CD14-positive monocyte (primary cell): ENCODE results near the gene AFDN. TPM values are rescaled to one million over a fixed set of nuclear protein-coding genes. Genes with fewer than 3 reads are reported as not detected.

Experiments
- DNase-seq, 3 donors: peaks; one replicate each; pipeline ENCODE4 v3.0.0-alpha.2; 2011 to 2022
- H2AFZ ChIP-seq: 2 replicates; pipeline ENCODE4 v1.6.0; 2012; ENCODE audit warnings: mild to moderate bottlenecking, low read depth, low read length, inconsistent platforms; ENCODE audit not compliant: insufficient read depth, poor library complexity, severe bottlenecking
- H3K27ac ChIP-seq, 2 donors: 1 replicate in 1 of 2; 2 replicates in 1 of 2; pipeline ENCODE4 v1.5.1; 2012 to 2013; ENCODE audit warnings: low read length in 2 of 2, control low read depth in 1 of 2, inconsistent platforms in 1 of 2, low read depth in 1 of 2, mild to moderate bottlenecking in 1 of 2
- H3K27me3 ChIP-seq, 2 donors: one replicate each; pipeline versions ENCODE4 v1.6.0 to v1.6.1; 2011 to 2013; ENCODE audit warnings: low read length in 2 of 2; ENCODE audit not compliant: control insufficient read depth in 2 of 2, insufficient read depth in 2 of 2
- H3K36me3 ChIP-seq, 2 donors: replicated peaks in 1 of 2; 1 replicate in 1 of 2; 2 replicates in 1 of 2; pipeline versions ENCODE4 v1.5.1 to v1.6.1; 2012 to 2013; ENCODE audit warnings: low read length in 2 of 2, control low read depth in 1 of 2, inconsistent platforms in 1 of 2, mild to moderate bottlenecking in 1 of 2; ENCODE audit not compliant: insufficient read depth in 2 of 2, control insufficient read depth in 1 of 2
- H3K4me1 ChIP-seq, 2 donors: 1 replicate in 1 of 2; 2 replicates in 1 of 2; pipeline versions ENCODE4 v1.5.1 to v1.6.1; 2012 to 2013; ENCODE audit warnings: low read length in 2 of 2, control low read depth in 1 of 2, inconsistent platforms in 1 of 2, mild to moderate bottlenecking in 1 of 2, moderate library complexity in 1 of 2; ENCODE audit not compliant: insufficient read depth in 2 of 2, control insufficient read depth in 1 of 2
- H3K4me2 ChIP-seq: replicated peaks from 2 replicates; pipeline ENCODE3; 2012; ENCODE audit warnings: low read length, moderate library complexity, mild to moderate bottlenecking; ENCODE audit not compliant: poor library complexity, severe bottlenecking; ENCODE audit errors: extremely low read depth
- H3K4me3 ChIP-seq, 3 experiments: fragments of 200-600 bp in 1 of 3; sonication (generic) in 1 of 3; replicated peaks in 1 of 3; 1 replicate in 2 of 3; 2 replicates in 1 of 3; pipeline ENCODE4 v1.5.1; 2011 to 2013; ENCODE audit warnings: low read length in 3 of 3, mild to moderate bottlenecking in 3 of 3, control low read depth in 2 of 3, low read depth in 2 of 3, inconsistent platforms in 1 of 3, moderate library complexity in 1 of 3
- H3K79me2 ChIP-seq: 2 replicates; pipeline ENCODE4 v1.6.0; 2012; ENCODE audit warnings: mild to moderate bottlenecking, control low read depth, inconsistent platforms, low read length, moderate library complexity; ENCODE audit not compliant: insufficient read depth
- H3K9ac ChIP-seq: 2 replicates; pipeline ENCODE4 v1.6.0; 2017; ENCODE audit warnings: low read length, mild to moderate bottlenecking; ENCODE audit not compliant: insufficient read depth, poor library complexity, severe bottlenecking
- H3K9me3 ChIP-seq, 2 donors: replicated peaks in 1 of 2; 1 replicate in 1 of 2; 2 replicates in 1 of 2; pipeline versions ENCODE4 v1.5.1 to v1.6.1; 2012 to 2013; ENCODE audit warnings: low read length in 2 of 2, control low read depth in 1 of 2; ENCODE audit not compliant: control insufficient read depth in 1 of 2, insufficient read depth in 1 of 2
- H4K20me1 ChIP-seq: 2 replicates; pipeline ENCODE4 v1.6.0; 2012; ENCODE audit warnings: mild to moderate bottlenecking, low read length, control low read depth, moderate library complexity; ENCODE audit not compliant: insufficient read depth
- H3K27ac Mint-ChIP-seq, 7 donors: one replicate each; pipeline ENCODE4 v1.8.0; 2020; ENCODE audit warnings: mild to moderate bottlenecking in 7 of 7, mixed read lengths in 7 of 7, moderate library complexity in 6 of 7, inconsistent platforms in 2 of 7
- H3K27me3 Mint-ChIP-seq, 3 donors: one replicate each; pipeline ENCODE4 v1.8.0; 2021 to 2022; ENCODE audit warnings: low read depth in 3 of 3, mild to moderate bottlenecking in 3 of 3, mixed read lengths in 3 of 3, moderate library complexity in 3 of 3, inconsistent platforms in 1 of 3
- H3K36me3 Mint-ChIP-seq, 2 donors: one replicate each; pipeline ENCODE4 v1.8.0; 2020; ENCODE audit warnings: mixed read lengths in 2 of 2, inconsistent platforms in 1 of 2, mild to moderate bottlenecking in 1 of 2
- H3K4me1 Mint-ChIP-seq: one replicate; pipeline ENCODE4 v1.8.0; 2020; ENCODE audit warnings: mild to moderate bottlenecking, mixed read lengths
- H3K4me3 Mint-ChIP-seq, 2 donors: one replicate each; pipeline ENCODE4 v1.8.0; 2020; ENCODE audit warnings: mild to moderate bottlenecking in 2 of 2, mixed read lengths in 2 of 2, moderate library complexity in 1 of 2
- H3K9me3 Mint-ChIP-seq, 7 donors: one replicate each; pipeline ENCODE4 v1.8.0; 2020 to 2022; ENCODE audit warnings: mixed read lengths in 7 of 7, mild to moderate bottlenecking in 6 of 7, moderate library complexity in 6 of 7, inconsistent platforms in 2 of 7
- WGBS: methylation state at CpG from one replicate; pipeline ENCODE4 v1.1.5; 2013; ENCODE audit warnings: missing lambda C conversion rate; ENCODE audit not compliant: insufficient coverage; 5-methylcytosine and 5-hydroxymethylcytosine counted together
- intact Hi-C, 2 donors: fragments of 100-400 bp; cut with micrococcal nuclease; formaldehyde crosslinking; loops; one replicate each; pipeline versions ENCODE4 v1.15.0 to v1.15.1; 2023
- polyA plus RNA-seq, 3 donors: library from polyadenylated mRNA; depleted of rRNA in 1 of 3; unstranded in 2 of 3; stranded (reverse) in 1 of 3; fragments of 300-500 nt in 2 of 3; fragments of >200 nt in 1 of 3; fragmentation: Illumina TruSeq in 2 of 3; gene quantifications; 1 replicate in 2 of 3; 2 replicates in 1 of 3; pipeline ENCODE4 v1.2.3, GENCODE V29; 2012 to 2021
- TF ChIP-seq, protein P1 (sequence below): fragments of 200-600 bp; IDR thresholded peaks from one replicate; pipeline ENCODE4 v1.8.0; 2022; ENCODE audit warnings: antibody characterized with exemption, mild to moderate bottlenecking

Gene AFDN
- polyA plus RNA-seq, 3 donors: 0.03 to 1.5 TPM; not detected in 1

DNA sequence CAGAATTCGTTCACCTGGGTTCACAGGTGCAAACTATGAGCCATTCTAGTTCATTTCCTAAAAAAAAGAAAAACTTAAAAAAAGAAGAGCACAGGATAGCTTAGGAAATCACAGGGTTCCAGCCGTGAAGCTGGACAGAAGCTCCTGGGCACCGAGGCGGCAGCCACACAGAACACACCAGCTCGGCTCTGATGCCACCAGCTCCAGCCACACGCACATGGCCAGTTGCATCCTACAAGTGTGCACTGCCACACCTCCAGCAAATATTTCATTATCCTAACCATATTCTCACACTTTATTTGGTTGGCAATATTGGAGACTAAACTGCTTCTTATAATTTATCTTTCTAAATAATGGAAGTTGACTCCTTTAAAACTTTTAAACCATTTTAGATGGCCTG lies 26.2 kb upstream of the AFDN start:
- Mint-ChIP-seq H3K27ac (no peak overlapping the region), H3K4me3 (no peak overlapping the region), H3K36me3 (no peaks in the 10 kb centered on the region), H3K9me3 (peaks cover 0 to 8% (median 0%) of the 10 kb centered on the region in 7 donors), H3K4me1 (peaks cover 4% of the 10 kb centered on the region), H3K27me3 (peaks cover 53 to 72% (median 57%) of the 10 kb centered on the region in 3 donors)
- intact Hi-C loops: no loop called here
- DNase-seq: no peak
- no peak overlapping the region for H3K4me3 ChIP-seq
- H4K20me1 ChIP-seq: no peaks in the 10 kb centered on the region
- no peak overlapping the region for H2AFZ ChIP-seq
- no peak overlapping the region for H3K27ac ChIP-seq
- H3K27me3 ChIP-seq: peaks cover 8 to 29% of the 10 kb centered on the region in 2 donors
- no peak overlapping the region for H3K4me2 ChIP-seq
- TF ChIP-seq, protein P1, sequence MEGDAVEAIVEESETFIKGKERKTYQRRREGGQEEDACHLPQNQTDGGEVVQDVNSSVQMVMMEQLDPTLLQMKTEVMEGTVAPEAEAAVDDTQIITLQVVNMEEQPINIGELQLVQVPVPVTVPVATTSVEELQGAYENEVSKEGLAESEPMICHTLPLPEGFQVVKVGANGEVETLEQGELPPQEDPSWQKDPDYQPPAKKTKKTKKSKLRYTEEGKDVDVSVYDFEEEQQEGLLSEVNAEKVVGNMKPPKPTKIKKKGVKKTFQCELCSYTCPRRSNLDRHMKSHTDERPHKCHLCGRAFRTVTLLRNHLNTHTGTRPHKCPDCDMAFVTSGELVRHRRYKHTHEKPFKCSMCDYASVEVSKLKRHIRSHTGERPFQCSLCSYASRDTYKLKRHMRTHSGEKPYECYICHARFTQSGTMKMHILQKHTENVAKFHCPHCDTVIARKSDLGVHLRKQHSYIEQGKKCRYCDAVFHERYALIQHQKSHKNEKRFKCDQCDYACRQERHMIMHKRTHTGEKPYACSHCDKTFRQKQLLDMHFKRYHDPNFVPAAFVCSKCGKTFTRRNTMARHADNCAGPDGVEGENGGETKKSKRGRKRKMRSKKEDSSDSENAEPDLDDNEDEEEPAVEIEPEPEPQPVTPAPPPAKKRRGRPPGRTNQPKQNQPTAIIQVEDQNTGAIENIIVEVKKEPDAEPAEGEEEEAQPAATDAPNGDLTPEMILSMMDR: no peak
- peaks cover 0 to 7% of the 10 kb centered on the region in 2 donors for H3K9me3 ChIP-seq
- H3K4me1 ChIP-seq: no peaks in the 10 kb centered on the region
- WGBS: 98% methylated on average over 5 of the region's 6 CpGs
- H3K9ac ChIP-seq: no peak overlapping the region
- no peaks in the 10 kb centered on the region for H3K79me2 ChIP-seq
- no peaks in the 10 kb centered on the region for H3K36me3 ChIP-seq

DNA sequence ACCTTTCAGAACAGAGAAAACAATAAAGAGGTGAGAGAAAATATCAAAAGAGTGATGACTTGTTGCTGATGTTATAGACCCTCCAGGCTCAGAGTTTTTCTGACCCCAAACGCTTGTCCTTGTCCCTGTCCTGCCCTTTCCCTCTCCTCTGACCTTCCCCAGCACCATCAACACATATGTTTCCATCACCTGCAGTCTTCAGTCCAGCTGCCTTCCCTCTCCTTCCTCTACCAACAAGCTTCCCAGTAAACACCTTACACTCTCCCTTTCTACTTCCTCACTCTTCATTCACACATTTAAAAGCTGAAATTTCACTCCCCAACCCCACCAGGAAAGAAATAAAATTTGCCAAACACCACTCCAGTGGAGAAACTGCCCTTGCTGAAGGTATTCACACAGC lies 25.4 kb upstream of the AFDN start:
- 64% methylated on average over 1 of the region's 1 CpG for WGBS
- Histone ChIP-seq H3K36me3 (no peaks in the 10 kb centered on the region), H3K79me2 (no peaks in the 10 kb centered on the region), H3K4me2 (no peak overlapping the region), H3K4me1 (no peaks in the 10 kb centered on the region), H3K9me3 (no peaks in the 10 kb centered on the region), H3K27me3 (peaks cover 5 to 24% of the 10 kb centered on the region in 2 donors), H2AFZ (no peak overlapping the region), H4K20me1 (no peaks in the 10 kb centered on the region), H3K4me3 (no peak overlapping the region), H3K9ac (no peak overlapping the region), H3K27ac (no peak overlapping the region)
- no peak for DNase-seq
- Mint-ChIP-seq H3K27ac (no peak overlapping the region), H3K36me3 (no peaks in the 10 kb centered on the region), H3K4me1 (peaks cover 4% of the 10 kb centered on the region), H3K4me3 (peak overlapping the region in 1 of 2 donors; percentile 21), H3K27me3 (peaks cover 49 to 69% (median 50%) of the 10 kb centered on the region in 3 donors), H3K9me3 (peaks cover 0 to 6% (median 0%) of the 10 kb centered on the region in 7 donors)
- intact Hi-C loops: no loop called here
- TF ChIP-seq, protein P1: no peak
